CD4-positive, alpha-beta T cell treated with Interleukin-21 for 1 hour (primary cell): Measurements from ENCODE around the gene SYAP1.
"Not testable (repeated sequence)": the region's sequence is repeated elsewhere in the genome, so short reads cannot be mapped to it uniquely, and the experiment has no call there.

Experiments
- DNase-seq: peaks from one replicate; pipeline ENCODE4 v3.0.0-alpha.2; 2020

SYAP1 gene

GRCh38 chrX:16725072-16725471 is 5.7 kb downstream of the SYAP1 start:
- DNase-seq = no peak

DNA sequence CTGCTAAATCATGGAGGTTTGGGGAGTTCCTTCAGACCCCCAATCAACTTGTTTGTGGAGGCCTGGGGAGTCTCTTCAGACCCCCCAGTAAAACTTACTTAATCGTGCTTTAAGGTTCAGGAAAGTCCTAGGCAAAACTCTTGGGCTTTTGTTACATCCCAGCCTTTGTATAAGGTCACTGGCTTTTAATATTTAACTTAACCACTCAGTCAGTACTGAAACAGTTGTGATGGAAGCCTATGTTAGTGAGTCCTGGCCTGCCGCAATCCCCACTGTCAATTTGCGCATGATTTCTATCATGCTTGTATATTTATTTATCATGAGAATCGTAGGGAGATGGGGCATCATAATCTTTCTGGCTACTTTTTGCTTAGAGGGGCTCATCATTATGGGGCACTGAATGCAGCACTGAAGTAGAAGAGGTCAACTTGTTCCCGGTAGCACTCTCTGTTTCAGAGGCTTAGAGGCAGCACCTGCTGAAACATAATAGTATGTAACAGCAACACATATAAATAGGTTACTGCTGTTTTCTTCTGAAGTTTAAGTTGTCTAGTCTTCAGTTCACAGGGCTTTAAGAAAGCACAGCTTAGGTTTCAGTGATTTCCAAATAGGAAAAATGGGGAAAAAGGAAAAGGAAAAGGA is 7.1 kb downstream of the SYAP1 start:
- not testable (repeated sequence) for DNase-seq

DNA sequence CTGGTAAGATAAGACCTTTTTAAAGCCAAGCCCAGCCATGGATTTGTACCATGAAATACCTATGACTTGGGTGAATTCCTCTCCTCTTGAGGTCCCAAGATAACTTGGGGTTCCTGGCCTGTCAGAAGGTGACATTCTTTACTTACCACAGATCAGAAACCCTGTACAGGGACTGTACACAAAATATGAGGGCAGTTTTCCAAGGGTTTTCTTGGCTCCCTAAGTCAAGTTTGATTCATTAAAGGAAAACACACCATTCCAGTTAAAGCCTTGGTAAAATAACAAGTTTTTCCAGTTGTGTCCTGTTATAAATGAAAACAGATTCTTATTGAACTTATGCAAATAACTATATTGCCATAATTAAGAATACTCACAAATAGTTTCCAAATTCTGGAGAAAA is 8.2 kb downstream of the SYAP1 start:
- no peak for DNase-seq

DNA sequence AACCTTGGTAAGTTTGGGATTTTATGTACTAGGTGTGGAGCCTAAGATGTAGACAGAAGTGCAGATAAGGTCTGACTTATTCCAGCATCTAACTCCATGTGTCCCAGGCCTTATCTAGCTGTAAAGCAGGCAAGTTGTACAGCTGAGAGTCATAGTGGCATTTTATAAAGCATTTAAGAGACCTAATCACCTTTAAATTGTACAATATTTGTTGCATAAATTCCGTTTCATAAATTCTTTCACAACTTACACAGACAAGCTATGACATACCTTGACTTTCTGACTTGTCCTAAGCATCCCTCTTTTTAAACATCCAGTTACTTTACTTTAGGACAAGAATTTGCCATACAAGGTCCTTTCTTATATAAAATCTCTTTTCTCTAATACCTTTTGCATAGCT is 11.0 kb downstream of the SYAP1 start:
- DNase-seq = no peak

DNA sequence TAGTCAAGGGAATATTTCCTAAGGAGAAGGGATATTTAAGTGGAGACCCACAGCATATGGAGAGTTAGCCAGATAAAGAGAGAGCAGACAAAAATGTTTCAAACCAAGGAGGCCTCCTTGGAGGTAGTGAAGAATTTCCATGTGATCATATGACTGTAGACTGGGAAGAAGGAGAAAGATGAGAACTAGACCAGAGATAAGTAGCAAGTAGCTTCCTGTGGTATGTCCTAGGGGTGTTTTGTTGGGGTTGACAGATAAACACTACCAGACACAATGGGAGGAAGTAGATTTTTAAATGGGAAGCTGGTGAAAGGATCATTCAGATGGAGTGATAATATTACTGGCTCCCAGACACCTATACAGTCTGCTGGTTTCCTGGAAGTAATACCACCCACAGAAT is 13.6 kb downstream of the SYAP1 start:
- DNase-seq = no peak

DNA sequence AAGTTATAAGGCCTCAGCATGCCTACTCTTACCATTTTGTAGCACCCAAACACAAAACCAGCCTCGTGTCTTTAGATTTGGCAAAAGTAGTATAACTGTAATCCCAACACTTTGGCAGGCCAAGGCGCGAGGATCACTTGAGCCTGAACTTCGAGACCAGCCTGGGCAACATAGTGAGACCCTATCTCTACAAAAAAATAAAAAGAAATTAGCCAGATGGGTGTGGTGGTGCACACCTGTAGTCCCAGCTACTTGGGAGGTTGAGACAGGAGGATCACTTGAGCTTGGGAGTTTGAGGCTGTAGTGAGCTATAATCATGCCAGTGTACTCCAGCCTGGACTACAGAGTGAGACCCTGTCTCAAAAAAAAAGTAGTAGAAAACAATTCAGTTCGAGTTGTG is 17.6 kb downstream of the SYAP1 start:
- no peak for DNase-seq

DNA sequence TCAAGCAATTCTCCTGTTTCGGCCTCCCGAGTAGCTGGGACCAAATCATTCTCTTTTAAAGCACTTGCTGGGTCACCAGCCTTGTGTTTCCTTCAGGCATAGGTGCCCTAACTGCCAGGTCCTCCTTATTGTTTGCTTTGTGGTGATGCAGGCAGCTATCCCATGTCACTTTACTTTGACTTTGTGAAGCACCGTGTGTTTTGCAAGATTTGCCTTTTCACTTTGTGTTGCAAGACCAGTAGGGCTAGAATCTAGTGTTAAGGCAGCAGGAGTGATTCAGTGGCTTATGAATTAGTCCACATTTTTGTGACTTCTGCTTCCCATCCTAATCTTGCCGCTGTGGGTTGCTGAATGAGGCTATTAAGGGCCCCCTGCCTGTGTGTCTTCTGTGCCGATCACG is 20.2 kb downstream of the SYAP1 start:
- no peak for DNase-seq

- no peak for DNase-seq
Observed at GRCh38 chrX:16743604-16744325, 24.4 kb downstream of the SYAP1 start.

GRCh38 chrX:16745102-16745501 is 25.7 kb downstream of the SYAP1 start:
- DNase-seq = no peak

- no peak for DNase-seq
Observed at GRCh38 chrX:16745659-16746058, 26.2 kb downstream of the SYAP1 start.

GRCh38 chrX:16748425-16748824 is 29.0 kb downstream of the SYAP1 start:
- no peak for DNase-seq

- DNase-seq = no peak
Observed at GRCh38 chrX:16750136-16750535, 30.7 kb downstream of the SYAP1 start.

DNA sequence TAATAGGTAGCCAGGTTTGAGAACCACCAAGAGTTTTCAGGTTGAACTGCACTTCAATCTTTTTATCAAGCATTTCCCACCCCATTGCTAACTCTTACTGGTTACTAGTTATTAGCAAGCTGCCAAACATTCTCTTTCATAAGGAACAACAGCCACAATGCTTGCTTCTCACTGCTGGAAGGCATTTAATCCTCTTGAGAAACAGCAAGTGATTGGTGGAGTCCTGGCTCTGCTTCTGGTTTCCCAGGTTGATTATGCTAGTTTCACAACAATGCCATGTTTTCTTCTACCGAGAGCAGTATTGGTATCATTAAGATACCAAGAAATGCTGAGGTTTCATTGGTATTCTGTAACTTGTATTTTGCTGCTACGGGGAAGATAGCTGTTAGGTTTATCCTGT is 34.6 kb downstream of the SYAP1 start:
- no peak for DNase-seq

DNA sequence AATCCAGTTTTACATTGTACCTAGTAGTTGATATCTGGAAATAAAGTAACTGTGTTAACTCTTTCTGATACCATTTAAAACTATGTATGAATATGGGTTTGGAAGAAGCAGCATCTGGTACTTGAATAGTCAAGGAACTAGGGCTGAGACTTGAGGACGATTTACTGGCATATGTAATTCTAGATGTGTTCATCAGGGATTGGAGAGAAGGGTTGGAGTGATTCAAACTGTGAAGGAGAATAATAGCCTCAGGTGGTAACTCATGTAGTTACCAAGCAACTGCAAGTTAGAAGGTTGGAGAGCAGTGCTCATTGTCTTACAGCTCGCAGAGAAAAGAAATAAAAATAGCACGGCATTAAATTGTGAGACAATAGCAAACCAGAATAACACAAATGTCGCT is 37.3 kb downstream of the SYAP1 start:
- DNase-seq = no peak

DNA sequence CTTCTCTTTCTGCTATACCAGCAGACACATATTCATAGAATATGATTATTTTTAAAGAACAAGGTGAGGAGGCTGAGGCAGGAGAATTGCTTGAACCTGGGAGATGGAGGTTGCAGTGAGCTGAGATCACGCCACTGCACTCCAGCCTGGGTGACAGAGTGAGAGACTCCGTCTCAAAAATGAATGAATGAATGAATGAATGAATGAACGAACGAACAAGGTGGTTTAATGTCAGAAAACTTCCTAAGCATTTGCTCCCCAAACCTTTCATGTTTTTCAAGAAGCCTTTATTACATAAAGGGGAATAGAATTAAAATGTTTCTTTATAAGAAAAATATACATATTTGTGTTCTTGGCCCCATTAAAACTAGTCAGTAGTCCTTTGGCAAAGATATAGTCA is 42.1 kb downstream of the SYAP1 start:
- not testable (repeated sequence) for DNase-seq

- DNase-seq = no peak
Observed at GRCh38 chrX:16762579-16762978, 43.2 kb downstream of the SYAP1 start.

DNA sequence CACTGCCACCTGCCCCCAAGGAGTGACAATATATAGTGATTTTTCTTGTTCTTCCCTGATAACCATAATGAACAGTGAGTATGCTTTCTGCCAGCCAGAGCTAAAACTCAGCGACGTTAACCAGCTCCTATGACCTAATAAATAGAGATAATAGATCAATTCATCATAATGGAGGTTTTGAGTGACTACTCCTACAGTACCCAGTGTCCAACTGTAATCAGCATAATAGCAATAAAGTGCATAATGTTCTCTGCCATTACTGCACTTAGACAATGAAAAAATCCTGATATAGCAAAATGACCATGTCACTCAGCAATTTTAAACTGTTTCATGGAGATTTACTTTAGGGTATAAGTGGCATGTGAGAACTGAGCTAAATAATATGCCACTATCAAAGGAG is 46.2 kb downstream of the SYAP1 start:
- no peak for DNase-seq

DNA sequence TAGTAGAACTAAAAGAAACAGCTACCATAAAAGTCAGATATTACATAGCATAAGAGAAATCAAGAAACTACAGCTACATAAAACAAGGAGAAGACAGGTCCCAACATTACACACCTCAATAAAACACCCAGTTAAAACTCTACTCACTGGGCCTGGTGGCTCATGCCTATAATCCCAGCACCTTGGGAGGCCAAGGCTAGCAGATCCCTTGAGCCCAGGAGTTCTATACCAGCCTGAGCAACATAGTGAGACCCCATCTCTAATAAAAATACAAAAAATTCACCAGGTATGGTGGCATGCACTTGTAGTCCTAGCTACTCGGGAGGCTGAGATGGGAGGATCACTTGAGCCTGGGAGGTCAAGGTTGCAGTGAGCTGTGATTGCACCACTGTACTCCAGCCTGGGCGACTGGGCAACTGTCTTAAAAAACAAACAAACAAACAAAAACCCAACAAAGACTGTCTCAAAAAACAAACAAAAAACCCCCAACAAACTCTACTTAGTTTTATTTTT is 51.6 kb downstream of the SYAP1 start:
- no peak for DNase-seq

- DNase-seq = no peak
Observed at GRCh38 chrX:16771483-16772398, 52.3 kb downstream of the SYAP1 start.

- DNase-seq = no peak
Observed at GRCh38 chrX:16772460-16772859, 53.0 kb downstream of the SYAP1 start.

DNA sequence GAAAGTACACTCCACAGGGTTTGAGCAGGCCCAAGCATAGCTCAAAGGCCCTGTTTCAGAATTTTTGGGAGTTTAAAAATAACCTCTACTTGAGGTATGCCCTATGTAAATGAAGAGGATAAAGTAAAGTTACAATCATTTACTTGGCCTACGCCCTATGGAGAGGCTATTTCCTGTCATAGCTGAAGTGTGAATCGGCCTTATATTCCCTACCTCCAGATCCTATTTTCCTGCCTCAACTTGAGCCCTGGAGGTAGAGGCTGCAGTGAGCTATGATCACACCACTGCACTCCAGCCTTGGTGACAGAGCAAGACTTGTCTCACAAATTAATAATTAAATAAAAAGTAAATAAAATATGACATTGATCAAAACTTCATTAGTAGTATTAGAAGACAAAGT is 55.3 kb downstream of the SYAP1 start:
- DNase-seq = no peak

GRCh38 chrX:16778545-16778944 is 59.1 kb downstream of the SYAP1 start:
- DNase-seq = no peak

GRCh38 chrX:16778993-16779392 is 59.6 kb downstream of the SYAP1 start:
- no peak for DNase-seq

DNA sequence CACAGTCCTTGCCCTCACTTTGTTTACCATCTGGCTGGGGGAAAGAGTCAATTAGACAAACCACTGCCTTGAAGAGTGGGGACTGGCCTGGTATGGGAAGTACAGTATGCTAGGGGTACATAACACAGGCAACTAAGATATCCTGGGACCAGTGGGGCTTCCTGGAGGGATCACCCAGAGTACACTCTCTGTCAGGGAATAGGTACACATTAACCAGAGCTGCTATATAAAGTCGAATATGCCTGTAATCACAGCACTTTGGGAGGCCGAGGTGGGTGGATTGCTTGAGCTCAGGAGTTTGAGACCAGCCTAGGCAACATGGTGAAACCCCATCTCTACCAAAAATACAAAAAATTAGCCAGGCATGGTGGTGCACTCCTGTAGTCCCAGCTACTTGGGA is 60.4 kb downstream of the SYAP1 start:
- not testable (repeated sequence) for DNase-seq
